Endothelial cell of umbilical vein (primary cell): Measurements from ENCODE around the gene MYOZ3.
A peak's percentile ranks its signal among the peaks of the same experiment; 100 is the strongest.

Source experiments
- CTCF ChIP-seq, 2 donors: IDR thresholded peaks; 1 replicate in 1 of 2; 2 replicates in 1 of 2; pipeline ENCODE4 v1.5.1; 2011; ENCODE audit warnings: low read length in 2 of 2, mild to moderate bottlenecking in 2 of 2, moderate library complexity in 2 of 2, control low read depth in 1 of 2, inconsistent platforms in 1 of 2, low read depth in 1 of 2; ENCODE audit not compliant: insufficient read depth in 1 of 2; ENCODE audit errors: extremely low read depth in 1 of 2
- EZH2 ChIP-seq: IDR thresholded peaks from 2 replicates; pipeline ENCODE4 v1.6.1; 2012; ENCODE audit warnings: borderline replicate concordance, low read depth, mild to moderate bottlenecking, moderate library complexity, low read length, inconsistent platforms; ENCODE audit not compliant: severe bottlenecking
- JUN ChIP-seq: IDR thresholded peaks from 2 replicates; pipeline ENCODE4 v1.6.1; 2011; ENCODE audit warnings: borderline replicate concordance, low read depth; ENCODE audit not compliant: insufficient read length, insufficient read depth
- POLR2A ChIP-seq: IDR thresholded peaks from 2 replicates; pipeline ENCODE4 v1.6.1; 2012; ENCODE audit warnings: low read depth, mild to moderate bottlenecking, control low read depth, low read length

- TF ChIP-seq JUN (peak; percentile 57), CTCF (IDR thresholded peaks at IDR 0.05; ENCODE audit: extremely low read depth in 1 of 2, insufficient read depth in 1 of 2, low read depth in 1 of 2, low read length in 2 of 2) (no peak), POLR2A (no peak), EZH2 (no peak)
These were observed 28.5 kb upstream of the MYOZ3 start for GRCh38 chr5:150632305-150633160.
